GM23338 (cell line): ENCODE results near the gene SULT2B1. TPM values are rescaled to one million over a fixed set of nuclear protein-coding genes. Genes with fewer than 3 reads are reported as not detected.

ENCODE experiments used
- ATAC-seq: fragments of 200-7000 bp; cut with Tn5 transposase; 3 replicates; pipeline ENCODE4 v1.9.1; 2020
- DNase-seq: peaks from one replicate; pipeline ENCODE4 v3.0.0-alpha.2; 2015; ENCODE audit warnings: low spot score
- H2AFZ ChIP-seq: fragments of 200-600 bp; sonication (generic); 2 replicates; pipeline ENCODE4 v1.8.0; 2016; ENCODE audit warnings: antibody characterized with exemption, mild to moderate bottlenecking, moderate library complexity
- H3F3A ChIP-seq: fragments of 200-600 bp; sonication (generic); replicated peaks from 2 replicates; pipeline ENCODE4 v1.8.0; 2017; ENCODE audit warnings: antibody characterized with exemption, mixed run types, low read depth
- H3K27ac ChIP-seq: fragments of 200-600 bp; sonication (generic); 2 replicates; pipeline ENCODE4 v1.6.1; 2016; ENCODE audit warnings: low read depth
- H3K27me3 ChIP-seq: fragments of 200-600 bp; sonication (generic); 2 replicates; pipeline ENCODE4 v1.8.0; 2016; ENCODE audit warnings: mild to moderate bottlenecking, mixed run types, moderate library complexity; ENCODE audit not compliant: insufficient read depth
- H3K36me3 ChIP-seq: fragments of 200-600 bp; sonication (generic); 2 replicates; pipeline ENCODE4 v1.8.0; 2016; ENCODE audit warnings: mild to moderate bottlenecking; ENCODE audit not compliant: insufficient read depth
- H3K4me1 ChIP-seq: fragments of 200-600 bp; sonication (generic); 2 replicates; pipeline ENCODE4 v1.8.0; 2016; ENCODE audit warnings: mild to moderate bottlenecking, moderate library complexity; ENCODE audit not compliant: insufficient read depth
- H3K4me2 ChIP-seq: fragments of 200-600 bp; sonication (generic); 2 replicates; pipeline ENCODE4 v1.7.1; 2017; ENCODE audit warnings: mixed run types
- H3K4me3 ChIP-seq: fragments of 200-600 bp; sonication (generic); 2 replicates; pipeline ENCODE4 v1.6.1; 2016; ENCODE audit warnings: mixed run types
- H3K79me2 ChIP-seq: fragments of 200-600 bp; sonication (generic); replicated peaks from 2 replicates; pipeline ENCODE4 v1.8.0; 2017; ENCODE audit warnings: mild to moderate bottlenecking; ENCODE audit not compliant: insufficient read depth
- H3K9me2 ChIP-seq: fragments of 200-600 bp; sonication (generic); 2 replicates; pipeline ENCODE4 v1.8.0; 2017; ENCODE audit not compliant: insufficient read depth
- H4K20me1 ChIP-seq: fragments of 200-600 bp; sonication (generic); replicated peaks from 2 replicates; pipeline ENCODE4 v1.8.0; 2017; ENCODE audit warnings: mild to moderate bottlenecking; ENCODE audit not compliant: insufficient read depth
- H3K27ac Mint-ChIP-seq: 2 replicates; pipeline ENCODE4 v1.8.0; 2020; ENCODE audit warnings: inconsistent platforms, mild to moderate bottlenecking, moderate library complexity, mixed read lengths
- H3K27me3 Mint-ChIP-seq: 3 replicates; pipeline ENCODE4 v1.8.0; 2022; ENCODE audit warnings: low read depth, mild to moderate bottlenecking, moderate library complexity, mixed read lengths, inconsistent platforms; ENCODE audit not compliant: insufficient read depth, poor library complexity
- H3K36me3 Mint-ChIP-seq: 3 replicates; pipeline ENCODE4 v1.8.0; 2021; ENCODE audit warnings: low read depth, mild to moderate bottlenecking, inconsistent platforms, moderate library complexity, mixed read lengths
- H3K4me1 Mint-ChIP-seq: 3 replicates; pipeline ENCODE4 v1.8.0; 2020; ENCODE audit warnings: mild to moderate bottlenecking, inconsistent platforms, mixed read lengths
- H3K4me3 Mint-ChIP-seq: 3 replicates; pipeline ENCODE4 v1.8.0; 2021; ENCODE audit warnings: moderate library complexity, mild to moderate bottlenecking, inconsistent platforms, mixed read lengths
- H3K9me3 Mint-ChIP-seq: 3 replicates; pipeline ENCODE4 v1.8.0; 2020; ENCODE audit warnings: moderate library complexity, mild to moderate bottlenecking, inconsistent platforms, mixed read lengths
- EZH2phosphoT487 ChIP-seq: fragments of 200-600 bp; sonication (generic); IDR thresholded peaks from one replicate; pipeline ENCODE4 v1.8.1; 2018; ENCODE audit warnings: antibody characterized with exemption; ENCODE audit not compliant: unreplicated experiment
- JUNB ChIP-seq: IDR thresholded peaks from one replicate; pipeline ENCODE4 v1.6.1; 2016; ENCODE audit warnings: antibody characterized with exemption; ENCODE audit not compliant: unreplicated experiment
- POLR2AphosphoS5 ChIP-seq: IDR thresholded peaks from 2 replicates; pipeline ENCODE4 v1.6.1; 2016; ENCODE audit warnings: antibody characterized with exemption, low read depth
- STAT1 ChIP-seq: IDR thresholded peaks from one replicate; pipeline ENCODE4 v1.6.1; 2016; ENCODE audit warnings: antibody characterized with exemption; ENCODE audit not compliant: unreplicated experiment
- polyA plus RNA-seq: library from polyadenylated mRNA; unstranded; fragments of >200 nt; fragmentation: Nextera tagmentation; extraction: Ambion mirVana; gene quantifications from 2 replicates; pipeline ENCODE4 v1.2.1, GENCODE V29; 2016
- total RNA-seq: library from RNA; depleted of rRNA; stranded (reverse); fragments of >200 nt; shearing (Covaris generic); gene quantifications from 2 replicates; pipeline ENCODE4 v1.2.3, GENCODE V29; 2014
- TF ChIP-seq, protein P1 (sequence below): fragments of 250-450 bp; sonication (Bioruptor Pico); IDR thresholded peaks from 2 replicates; pipeline ENCODE4 v1.5.0; 2020; ENCODE audit warnings: mild to moderate bottlenecking, moderate library complexity
- TF ChIP-seq, protein P2 (sequence below): IDR thresholded peaks from one replicate; pipeline ENCODE4 v1.6.1; 2018; ENCODE audit warnings: antibody characterized with exemption; ENCODE audit not compliant: unreplicated experiment

Gene SULT2B1
- total and polyA plus RNA-seq, 2 experiments from 2014 or later = 1.3 to 2.5 TPM

DNA sequence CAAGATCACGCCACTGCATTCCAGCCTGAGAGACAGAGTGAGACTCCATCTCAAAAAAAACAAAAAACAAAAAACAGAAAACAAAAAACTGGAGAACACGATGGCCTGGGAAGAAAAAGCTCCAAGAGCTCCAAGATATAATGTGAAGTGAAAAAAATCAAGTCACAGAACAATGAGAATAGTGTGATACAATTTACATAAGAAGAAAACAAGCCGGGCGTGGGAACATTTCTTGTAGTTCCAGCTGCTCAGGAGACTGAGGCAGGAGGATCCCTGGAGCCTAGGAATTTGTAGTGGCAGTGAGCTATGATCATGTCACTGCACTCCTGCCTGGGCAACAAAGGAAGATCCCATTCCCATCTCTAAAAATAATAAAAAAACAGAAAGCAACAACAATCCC, 31.8 kb upstream of the SULT2B1 start (continued):
- TF ChIP-seq, protein P1, sequence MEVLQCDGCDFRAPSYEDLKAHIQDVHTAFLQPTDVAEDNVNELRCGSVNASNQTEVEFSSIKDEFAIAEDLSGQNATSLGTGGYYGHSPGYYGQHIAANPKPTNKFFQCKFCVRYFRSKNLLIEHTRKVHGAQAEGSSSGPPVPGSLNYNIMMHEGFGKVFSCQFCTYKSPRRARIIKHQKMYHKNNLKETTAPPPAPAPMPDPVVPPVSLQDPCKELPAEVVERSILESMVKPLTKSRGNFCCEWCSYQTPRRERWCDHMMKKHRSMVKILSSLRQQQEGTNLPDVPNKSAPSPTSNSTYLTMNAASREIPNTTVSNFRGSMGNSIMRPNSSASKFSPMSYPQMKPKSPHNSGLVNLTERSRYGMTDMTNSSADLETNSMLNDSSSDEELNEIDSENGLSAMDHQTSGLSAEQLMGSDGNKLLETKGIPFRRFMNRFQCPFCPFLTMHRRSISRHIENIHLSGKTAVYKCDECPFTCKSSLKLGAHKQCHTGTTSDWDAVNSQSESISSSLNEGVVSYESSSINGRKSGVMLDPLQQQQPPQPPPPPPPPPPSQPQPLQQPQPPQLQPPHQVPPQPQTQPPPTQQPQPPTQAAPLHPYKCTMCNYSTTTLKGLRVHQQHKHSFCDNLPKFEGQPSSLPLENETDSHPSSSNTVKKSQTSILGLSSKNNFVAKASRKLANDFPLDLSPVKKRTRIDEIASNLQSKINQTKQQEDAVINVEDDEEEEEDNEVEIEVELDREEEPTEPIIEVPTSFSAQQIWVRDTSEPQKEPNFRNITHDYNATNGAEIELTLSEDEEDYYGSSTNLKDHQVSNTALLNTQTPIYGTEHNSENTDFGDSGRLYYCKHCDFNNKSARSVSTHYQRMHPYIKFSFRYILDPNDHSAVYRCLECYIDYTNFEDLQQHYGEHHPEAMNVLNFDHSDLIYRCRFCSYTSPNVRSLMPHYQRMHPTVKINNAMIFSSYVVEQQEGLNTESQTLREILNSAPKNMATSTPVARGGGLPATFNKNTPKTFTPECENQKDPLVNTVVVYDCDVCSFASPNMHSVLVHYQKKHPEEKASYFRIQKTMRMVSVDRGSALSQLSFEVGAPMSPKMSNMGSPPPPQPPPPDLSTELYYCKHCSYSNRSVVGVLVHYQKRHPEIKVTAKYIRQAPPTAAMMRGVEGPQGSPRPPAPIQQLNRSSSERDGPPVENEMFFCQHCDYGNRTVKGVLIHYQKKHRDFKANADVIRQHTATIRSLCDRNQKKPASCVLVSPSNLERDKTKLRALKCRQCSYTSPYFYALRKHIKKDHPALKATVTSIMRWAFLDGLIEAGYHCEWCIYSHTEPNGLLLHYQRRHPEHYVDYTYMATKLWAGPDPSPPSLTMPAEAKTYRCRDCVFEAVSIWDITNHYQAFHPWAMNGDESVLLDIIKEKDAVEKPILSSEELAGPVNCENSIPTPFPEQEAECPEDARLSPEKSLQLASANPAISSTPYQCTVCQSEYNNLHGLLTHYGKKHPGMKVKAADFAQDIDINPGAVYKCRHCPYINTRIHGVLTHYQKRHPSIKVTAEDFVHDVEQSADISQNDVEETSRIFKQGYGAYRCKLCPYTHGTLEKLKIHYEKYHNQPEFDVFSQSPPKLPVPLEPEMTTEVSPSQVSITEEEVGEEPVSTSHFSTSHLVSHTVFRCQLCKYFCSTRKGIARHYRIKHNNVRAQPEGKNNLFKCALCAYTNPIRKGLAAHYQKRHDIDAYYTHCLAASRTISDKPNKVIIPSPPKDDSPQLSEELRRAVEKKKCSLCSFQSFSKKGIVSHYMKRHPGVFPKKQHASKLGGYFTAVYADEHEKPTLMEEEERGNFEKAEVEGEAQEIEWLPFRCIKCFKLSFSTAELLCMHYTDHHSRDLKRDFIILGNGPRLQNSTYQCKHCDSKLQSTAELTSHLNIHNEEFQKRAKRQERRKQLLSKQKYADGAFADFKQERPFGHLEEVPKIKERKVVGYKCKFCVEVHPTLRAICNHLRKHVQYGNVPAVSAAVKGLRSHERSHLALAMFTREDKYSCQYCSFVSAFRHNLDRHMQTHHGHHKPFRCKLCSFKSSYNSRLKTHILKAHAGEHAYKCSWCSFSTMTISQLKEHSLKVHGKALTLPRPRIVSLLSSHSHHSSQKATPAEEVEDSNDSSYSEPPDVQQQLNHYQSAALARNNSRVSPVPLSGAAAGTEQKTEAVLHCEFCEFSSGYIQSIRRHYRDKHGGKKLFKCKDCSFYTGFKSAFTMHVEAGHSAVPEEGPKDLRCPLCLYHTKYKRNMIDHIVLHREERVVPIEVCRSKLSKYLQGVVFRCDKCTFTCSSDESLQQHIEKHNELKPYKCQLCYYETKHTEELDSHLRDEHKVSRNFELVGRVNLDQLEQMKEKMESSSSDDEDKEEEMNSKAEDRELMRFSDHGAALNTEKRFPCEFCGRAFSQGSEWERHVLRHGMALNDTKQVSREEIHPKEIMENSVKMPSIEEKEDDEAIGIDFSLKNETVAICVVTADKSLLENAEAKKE (CRISPR knock-in tag) = no peak
- TF ChIP-seq EZH2phosphoT487 (no peak), JUNB (no peak), POLR2AphosphoS5 (no peak), STAT1 (no peak)
- TF ChIP-seq, protein P2, sequence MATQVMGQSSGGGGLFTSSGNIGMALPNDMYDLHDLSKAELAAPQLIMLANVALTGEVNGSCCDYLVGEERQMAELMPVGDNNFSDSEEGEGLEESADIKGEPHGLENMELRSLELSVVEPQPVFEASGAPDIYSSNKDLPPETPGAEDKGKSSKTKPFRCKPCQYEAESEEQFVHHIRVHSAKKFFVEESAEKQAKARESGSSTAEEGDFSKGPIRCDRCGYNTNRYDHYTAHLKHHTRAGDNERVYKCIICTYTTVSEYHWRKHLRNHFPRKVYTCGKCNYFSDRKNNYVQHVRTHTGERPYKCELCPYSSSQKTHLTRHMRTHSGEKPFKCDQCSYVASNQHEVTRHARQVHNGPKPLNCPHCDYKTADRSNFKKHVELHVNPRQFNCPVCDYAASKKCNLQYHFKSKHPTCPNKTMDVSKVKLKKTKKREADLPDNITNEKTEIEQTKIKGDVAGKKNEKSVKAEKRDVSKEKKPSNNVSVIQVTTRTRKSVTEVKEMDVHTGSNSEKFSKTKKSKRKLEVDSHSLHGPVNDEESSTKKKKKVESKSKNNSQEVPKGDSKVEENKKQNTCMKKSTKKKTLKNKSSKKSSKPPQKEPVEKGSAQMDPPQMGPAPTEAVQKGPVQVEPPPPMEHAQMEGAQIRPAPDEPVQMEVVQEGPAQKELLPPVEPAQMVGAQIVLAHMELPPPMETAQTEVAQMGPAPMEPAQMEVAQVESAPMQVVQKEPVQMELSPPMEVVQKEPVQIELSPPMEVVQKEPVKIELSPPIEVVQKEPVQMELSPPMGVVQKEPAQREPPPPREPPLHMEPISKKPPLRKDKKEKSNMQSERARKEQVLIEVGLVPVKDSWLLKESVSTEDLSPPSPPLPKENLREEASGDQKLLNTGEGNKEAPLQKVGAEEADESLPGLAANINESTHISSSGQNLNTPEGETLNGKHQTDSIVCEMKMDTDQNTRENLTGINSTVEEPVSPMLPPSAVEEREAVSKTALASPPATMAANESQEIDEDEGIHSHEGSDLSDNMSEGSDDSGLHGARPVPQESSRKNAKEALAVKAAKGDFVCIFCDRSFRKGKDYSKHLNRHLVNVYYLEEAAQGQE = no peak

DNA sequence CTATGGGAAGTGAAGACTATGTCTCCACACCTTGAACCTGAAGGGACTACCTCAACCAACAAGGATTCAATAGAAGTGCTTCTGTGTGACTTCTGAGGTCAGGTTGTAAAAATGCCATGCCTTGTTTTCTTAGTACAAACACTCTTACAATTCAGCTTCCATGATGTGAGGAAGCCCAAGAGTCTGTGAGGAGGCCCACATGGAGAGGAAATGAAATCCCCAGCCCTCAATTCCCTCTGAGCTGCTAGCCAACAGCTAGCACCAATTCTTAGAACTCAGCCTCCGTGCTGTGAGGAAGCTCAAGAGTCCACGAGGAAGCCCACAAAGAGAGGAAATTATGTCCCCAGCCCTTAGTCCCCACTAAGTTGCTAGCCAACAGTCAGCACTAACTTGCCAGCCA, 27.8 kb upstream of the SULT2B1 start:
- Histone ChIP-seq H4K20me1 (no peaks in the 10 kb centered on the region), H2AFZ (0 out of 2 replicates have a peak overlapping the region, but pooled peaks have one; percentile 69), H3K9me2 (no peaks in the 10 kb centered on the region), H3K4me2 (no peak overlapping the region), H3K4me1 (no peaks in the 10 kb centered on the region), H3K4me3 (no peak overlapping the region), H3K27ac (no peak overlapping the region), H3K27me3 (no peaks in the 10 kb centered on the region), H3F3A (no peaks in the 10 kb centered on the region), H3K36me3 (peaks cover 8% of the 10 kb centered on the region; the same call in 1 of the 2 replicates), H3K79me2 (no peaks in the 10 kb centered on the region)
- H3K27me3 Mint-ChIP-seq = peaks cover 10% of the 10 kb centered on the region
- H3K4me3 Mint-ChIP-seq = no peak overlapping the region
- H3K9me3 Mint-ChIP-seq = peaks cover 40% of the 10 kb centered on the region
- peaks cover 23% of the 10 kb centered on the region; the same call in 2 of the 3 replicates for H3K36me3 Mint-ChIP-seq
- DNase-seq = no peak
- no peak overlapping the region for H3K27ac Mint-ChIP-seq
- peaks cover 5% of the 10 kb centered on the region; the same call in 1 of the 3 replicates for H3K4me1 Mint-ChIP-seq
- no peak for ATAC-seq
- TF ChIP-seq, protein P1 (CRISPR knock-in tag) = no peak
